GM21526 (cell line): ENCODE data around the gene BSPRY.
"Not testable (repeated sequence)": the region's sequence is repeated elsewhere in the genome, so short reads cannot be mapped to it uniquely, and the experiment has no call there.

Experiments used
- ATAC-seq: cut with Tn5 transposase; IDR thresholded peaks from one replicate; pipeline ENCODE4 v1.9.1; 2021; ENCODE audit warnings: moderate library complexity; ENCODE audit not compliant: unreplicated experiment, low FRiP score

Gene BSPRY

DNA sequence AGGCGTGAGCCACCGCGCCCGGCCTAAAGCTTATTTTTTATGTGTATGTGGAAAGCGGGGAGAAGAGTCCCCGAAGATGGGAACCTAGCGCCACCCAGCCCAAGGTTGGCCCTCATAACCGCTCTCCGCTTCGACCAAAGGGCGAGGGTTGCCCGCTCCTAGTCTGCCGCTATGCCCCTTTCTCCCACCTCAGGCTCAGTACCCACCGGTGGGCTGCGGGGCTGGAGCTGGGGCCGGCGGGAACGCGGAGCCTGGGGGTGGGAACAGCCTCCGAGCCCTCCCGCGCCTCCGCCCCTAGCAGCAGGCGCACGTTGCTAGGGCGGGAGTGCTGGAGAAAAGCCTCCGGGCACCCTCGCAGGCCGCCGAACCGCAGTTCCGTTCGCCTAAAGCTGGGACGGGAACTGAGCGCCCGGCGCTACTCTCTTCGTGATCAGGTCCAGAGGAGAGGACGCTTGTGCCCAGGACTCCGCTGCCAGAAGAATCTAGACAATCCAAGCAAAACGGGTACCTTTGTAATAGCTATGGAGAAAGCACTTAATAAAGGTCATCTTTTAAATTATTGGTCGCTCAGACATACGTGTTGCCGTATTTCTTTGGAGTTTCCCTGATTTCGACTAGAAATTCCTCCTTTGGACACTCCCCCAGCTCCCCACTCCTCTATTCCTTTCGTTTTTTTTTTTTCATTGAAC, 9.2 kb upstream of the BSPRY start, which contains the start of gene WDR31:
Gene WDR31 (minus strand): TSS at position 265 of the 689 bp plus-strand sequence. CDS start 8,253 bp downstream, outside the sequence.
- ATAC-seq: peak; percentile 96

- ATAC-seq: no peak
Observed at GRCh38 chr9:113341712-113342410, 7.5 kb upstream of the BSPRY start.

DNA sequence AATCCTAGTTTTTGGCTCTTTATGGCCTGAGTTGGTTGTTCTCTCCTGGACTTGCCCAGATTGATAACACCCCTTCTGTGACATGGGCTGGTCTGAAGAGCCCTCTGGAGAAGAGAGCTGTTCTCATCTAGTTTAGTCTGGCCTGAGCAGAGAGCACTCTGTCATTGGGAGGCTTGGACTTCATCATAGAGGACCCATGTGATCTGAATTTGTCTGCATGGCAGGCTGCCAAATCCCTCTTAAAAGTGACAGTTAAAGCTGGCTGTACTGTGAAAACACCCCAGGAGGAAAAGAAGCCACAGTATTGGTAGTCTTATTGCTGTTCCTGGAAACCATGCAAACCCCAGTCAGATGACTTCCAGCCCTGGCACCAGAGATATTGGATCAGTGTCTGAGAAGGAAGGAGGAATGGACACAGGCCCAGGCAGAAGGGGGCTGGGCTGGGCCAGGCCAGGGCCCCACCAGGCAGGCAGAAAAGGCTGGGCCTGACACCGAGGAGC, 5.6 kb upstream of the BSPRY start:
- no peak for ATAC-seq

GRCh38 chr9:113345190-113345589, 4.2 kb upstream of the BSPRY start:
- no peak for ATAC-seq

DNA sequence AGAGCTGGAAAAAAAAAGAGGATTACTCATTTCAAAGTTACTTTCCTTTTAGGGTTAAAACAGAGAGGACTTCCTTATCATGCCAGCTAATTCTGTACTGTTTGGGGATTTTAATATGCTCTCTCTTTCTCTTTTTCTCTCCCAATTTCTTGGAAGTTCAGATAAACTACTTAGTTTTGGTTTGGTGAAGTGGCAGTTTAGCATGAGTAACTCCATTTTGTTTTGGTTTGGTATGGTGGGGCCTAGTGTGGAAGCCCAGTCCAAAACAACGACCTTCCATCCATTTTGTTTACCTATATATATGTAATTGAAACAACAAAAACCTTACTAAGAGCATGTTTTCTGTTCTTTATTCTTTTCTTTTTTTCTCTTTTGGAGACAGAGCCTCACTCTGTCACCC, 3.7 kb upstream of the BSPRY start:
- no peak for ATAC-seq

GRCh38 chr9:113348437-113348836, 904 bp upstream of the BSPRY start:
- no peak for ATAC-seq

DNA sequence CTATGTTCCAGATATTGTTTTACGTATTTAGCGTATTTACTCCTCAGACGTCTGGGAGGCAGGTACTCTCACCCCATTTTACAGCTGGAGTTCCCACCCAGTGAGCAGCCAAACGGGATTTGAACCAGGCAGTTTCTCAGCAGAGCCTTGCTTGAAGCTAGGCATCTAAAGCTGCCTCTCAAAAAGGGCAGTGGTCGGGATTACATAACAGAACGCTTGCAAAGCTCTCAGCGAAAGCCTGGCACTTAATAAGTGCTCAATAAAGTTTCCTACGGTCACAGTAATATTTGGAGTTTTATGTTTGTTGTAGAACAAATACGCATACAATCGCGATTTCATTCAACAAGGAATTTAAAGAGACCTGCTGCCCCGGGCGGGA, 286 bp upstream of the BSPRY start:
- ATAC-seq: no peak

DNA sequence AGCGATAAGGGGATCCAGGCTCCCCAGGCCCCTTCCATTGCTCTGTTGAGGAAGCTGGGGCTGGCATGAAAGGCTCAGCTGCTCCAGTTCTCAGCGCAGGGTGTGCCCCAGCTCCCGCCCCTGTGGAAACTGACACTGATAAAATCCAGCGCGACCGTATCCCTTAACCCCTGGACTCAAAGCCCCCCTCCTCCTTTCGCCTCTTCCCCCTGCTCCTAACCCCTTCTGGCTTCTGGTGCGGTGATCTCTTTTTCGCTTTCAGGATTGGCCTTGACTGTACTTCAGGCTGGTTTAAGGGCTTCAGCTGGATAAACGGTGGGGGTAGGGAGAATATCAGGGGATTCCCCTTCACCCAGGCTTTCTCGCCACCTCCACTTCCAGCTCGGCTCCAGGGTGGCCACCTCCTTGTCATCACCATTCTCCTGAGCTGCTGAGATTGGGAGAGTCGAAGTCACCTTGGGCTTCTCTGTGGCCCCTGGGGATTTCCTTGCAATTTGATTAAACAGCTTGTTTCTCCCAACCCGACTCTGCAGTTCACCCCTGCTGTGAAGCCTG, 843 bp downstream of the BSPRY start:
- ATAC-seq: no peak

DNA sequence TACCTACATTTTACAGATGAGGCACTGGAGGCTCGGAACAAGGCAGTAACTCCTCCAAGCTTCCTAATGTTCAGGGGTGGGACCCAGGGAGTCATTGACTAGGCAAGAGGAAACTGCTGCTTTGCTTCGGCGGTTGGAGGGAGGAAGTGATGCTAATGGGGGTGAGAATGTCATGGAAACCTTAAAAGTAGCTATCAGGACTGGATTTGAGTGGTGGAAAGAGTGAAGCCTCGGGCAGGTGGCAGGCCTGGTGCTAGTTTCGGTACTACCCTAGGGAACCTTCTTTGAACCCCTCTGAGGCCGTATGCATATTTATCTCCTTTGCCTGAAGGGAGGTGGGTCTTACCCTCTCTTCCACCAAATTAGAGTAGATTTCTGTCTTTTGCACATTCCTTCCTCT, 1.6 kb downstream of the BSPRY start:
- ATAC-seq: no peak

DNA sequence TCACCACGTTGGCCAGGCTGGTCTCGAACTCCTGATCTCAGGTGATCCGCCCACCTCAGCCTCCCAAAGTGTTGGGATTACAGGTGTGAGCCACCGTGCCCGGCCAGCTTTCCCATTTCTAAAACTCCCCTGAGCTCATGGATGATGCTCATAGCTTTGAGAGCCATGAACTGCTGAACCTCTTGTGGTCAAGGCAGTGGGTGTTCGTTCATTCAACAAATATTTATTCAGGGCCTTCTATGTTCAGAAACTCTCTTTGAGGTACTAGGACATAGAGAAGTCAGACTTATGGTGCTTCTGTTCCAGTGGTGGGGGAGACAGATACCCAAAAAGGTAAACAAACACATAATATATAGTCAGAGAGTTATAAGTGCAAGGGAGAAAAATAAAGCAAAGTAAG, 2.7 kb downstream of the BSPRY start:
- no peak for ATAC-seq

- no peak for ATAC-seq
Observed at GRCh38 chr9:113352411-113352810, 3.1 kb downstream of the BSPRY start.

GRCh38 chr9:113355040-113355596, 5.8 kb downstream of the BSPRY start:
- ATAC-seq: no peak

- ATAC-seq: no peak
Observed at GRCh38 chr9:113356686-113357292, 7.4 kb downstream of the BSPRY start.

DNA sequence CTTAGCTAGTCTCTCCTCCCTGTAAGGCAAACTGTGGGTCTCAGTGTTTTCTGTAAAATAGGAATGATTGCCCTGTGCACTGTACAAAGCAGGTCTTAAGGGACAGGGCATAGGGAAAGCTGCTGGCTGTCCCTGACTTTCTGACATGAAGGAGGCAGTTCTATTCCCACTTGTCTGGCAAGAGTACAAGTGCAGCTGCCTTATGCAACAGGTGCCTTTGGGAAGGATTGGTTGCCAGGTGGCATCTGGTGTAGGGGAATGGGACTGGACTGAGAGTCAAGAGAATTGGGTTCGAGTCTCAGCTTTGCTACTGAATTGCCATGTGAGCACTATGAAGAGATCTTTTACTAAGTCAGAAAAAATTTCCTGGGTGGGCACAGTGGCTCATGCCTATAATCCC, 10.0 kb downstream of the BSPRY start:
- no peak for ATAC-seq

DNA sequence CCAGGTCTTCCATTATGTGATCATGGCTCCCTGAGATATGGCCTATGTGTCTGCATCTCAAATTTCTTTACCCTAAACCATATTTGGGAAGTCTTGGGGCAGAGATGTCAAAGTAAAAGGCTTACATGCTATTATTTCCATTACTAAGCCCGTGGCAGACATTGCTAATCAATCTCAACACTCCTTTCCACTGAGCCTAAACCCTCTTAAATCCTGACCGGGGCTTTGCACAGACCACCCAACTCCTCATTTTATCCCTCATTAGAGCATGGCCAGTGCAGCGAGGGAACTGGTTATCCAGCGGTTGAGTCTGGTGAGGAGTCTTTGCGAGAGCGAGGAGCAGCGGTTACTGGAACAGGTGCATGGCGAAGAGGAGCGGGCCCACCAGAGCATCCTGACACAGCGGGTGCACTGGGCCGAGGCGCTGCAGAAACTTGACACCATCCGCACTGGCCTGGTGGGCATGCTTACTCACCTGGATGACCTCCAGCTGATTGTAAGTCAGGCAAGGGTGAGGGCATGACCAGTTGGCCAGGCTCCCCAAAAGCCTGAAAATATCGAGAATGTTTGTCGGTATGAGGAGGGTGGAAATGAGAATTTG, 11.0 kb downstream of the BSPRY start:
- no peak for ATAC-seq

- ATAC-seq: no peak
Observed at GRCh38 chr9:113361304-113362018, 12.1 kb downstream of the BSPRY start.

- no peak for ATAC-seq
Observed at GRCh38 chr9:113363336-113363735, 14.0 kb downstream of the BSPRY start.

GRCh38 chr9:113364951-113365350, 15.6 kb downstream of the BSPRY start:
- ATAC-seq: no peak

DNA sequence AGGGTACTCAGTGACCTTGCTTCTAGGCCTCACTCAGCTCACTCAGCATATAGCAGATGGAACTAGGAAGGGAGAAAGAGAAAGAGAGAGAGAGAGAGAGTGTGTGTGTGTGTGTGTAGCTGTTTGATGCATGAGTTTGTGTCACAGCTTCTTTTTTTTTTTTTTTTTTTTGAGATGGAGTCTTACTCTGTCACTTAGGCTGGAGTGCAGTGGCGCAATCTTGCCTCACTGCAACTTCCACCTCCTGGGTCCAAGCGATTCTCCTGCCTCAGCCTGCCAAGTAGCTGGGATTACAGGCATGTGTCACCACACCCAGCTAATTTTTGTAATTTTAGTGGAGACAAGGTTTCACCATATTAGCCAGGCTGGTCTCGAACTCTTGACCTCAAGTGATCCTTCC, 16.3 kb downstream of the BSPRY start:
- ATAC-seq: not testable (repeated sequence)
